H1 (cell line): ENCODE results near the gene SHANK1.

Experiments used
- CBX8 ChIP-seq: fragments of 300-800, 300-1000 bp; sonication (generic); IDR thresholded peaks from 2 replicates; pipeline ENCODE4 v1.7.1; 2016; ENCODE audit warnings: low read depth, low read length, borderline replicate concordance
- CHD2 ChIP-seq: IDR thresholded peaks from 2 replicates; pipeline ENCODE4 v1.6.1; 2012; ENCODE audit warnings: low read length, improper control_type of control experiment
- EP300 ChIP-seq, 2 experiments: IDR thresholded peaks; 1 replicate in 1 of 2; 2 replicates in 1 of 2; pipeline ENCODE4 v1.6.1; 2011 to 2012; ENCODE audit warnings: low read depth in 2 of 2, low read length in 2 of 2, mild to moderate bottlenecking in 2 of 2, borderline replicate concordance in 1 of 2, inconsistent platforms in 1 of 2, moderate library complexity in 1 of 2
- EZH2 ChIP-seq: fragments of 200-600 bp; sonication (generic); IDR thresholded peaks from 2 replicates; pipeline ENCODE4 v1.7.1; 2012; ENCODE audit warnings: low read depth, mild to moderate bottlenecking, moderate library complexity, low read length, inconsistent platforms; ENCODE audit not compliant: severe bottlenecking
- GABPA ChIP-seq: IDR thresholded peaks from 2 replicates; pipeline ENCODE4 v1.6.1; 2011; ENCODE audit warnings: mild to moderate bottlenecking, low read length, moderate library complexity, borderline replicate concordance; ENCODE audit not compliant: insufficient read depth
- RAD21 ChIP-seq, 2 experiments: IDR thresholded peaks in 1 of 2; conservative IDR thresholded peaks in 1 of 2; 2 replicates each; pipeline ENCODE4 v1.6.1; 2011; ENCODE audit warnings: low read depth in 2 of 2, low read length in 2 of 2, improper control_type of control experiment in 1 of 2, inconsistent platforms in 1 of 2, mild to moderate bottlenecking in 1 of 2, moderate library complexity in 1 of 2
- TAF7 ChIP-seq: optimal IDR thresholded peaks from 2 replicates; pipeline ENCODE3; 2011; ENCODE audit warnings: low read depth, mild to moderate bottlenecking, inconsistent platforms, low read length, moderate library complexity, borderline replicate concordance
- YY1 ChIP-seq: IDR thresholded peaks from 2 replicates; pipeline ENCODE4 v1.6.1; 2011; ENCODE audit warnings: low read depth, mild to moderate bottlenecking, low read length
- TF ChIP-seq, protein P1 (sequence below), 3 experiments: IDR thresholded peaks; 1 replicate in 2 of 3; 2 replicates in 1 of 3; pipeline versions ENCODE4 v1.5.1 to v1.6.1; 2011; ENCODE audit warnings: low read length in 3 of 3, mild to moderate bottlenecking in 3 of 3, inconsistent platforms in 2 of 3, low read depth in 1 of 3, moderate library complexity in 1 of 3; ENCODE audit not compliant: insufficient read depth in 1 of 3; ENCODE audit errors: control extremely low read depth in 1 of 3

DNA sequence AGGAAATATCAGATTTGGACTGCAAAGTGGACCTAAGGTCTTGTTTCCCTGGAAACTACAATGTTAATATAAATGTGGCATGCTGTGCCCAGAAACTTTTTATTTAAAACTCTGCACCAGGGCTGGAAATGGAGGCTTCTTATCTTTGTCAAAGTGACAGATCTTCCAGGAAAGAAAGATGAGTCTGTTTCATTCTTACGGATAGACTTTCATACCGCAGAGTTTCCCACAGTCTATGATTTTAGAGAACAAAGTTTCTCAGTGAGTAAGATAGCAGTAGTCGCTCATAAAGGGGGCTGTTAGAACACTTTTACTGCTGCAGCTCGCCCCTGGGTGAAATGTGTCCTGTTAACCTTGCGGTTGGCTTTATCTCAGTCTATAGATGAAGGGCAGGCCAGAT lies 10.3 kb upstream of the SHANK1 start:
- TF ChIP-seq YY1 (no peak), RAD21 (IDR thresholded peaks at IDR 0.05 in 1 of 2, conservative IDR thresholded peaks at IDR 0.05 in 1 of 2; ENCODE audit: low read depth in 2 of 2, low read length in 2 of 2) (no peak), EP300 (IDR thresholded peaks at IDR 0.05; ENCODE audit: borderline replicate concordance in 1 of 2, low read depth in 2 of 2, low read length in 2 of 2) (no peak), CBX8 (no peak), GABPA (no peak), EZH2 (no peak), CHD2 (no peak), TAF7 (no peak)
- TF ChIP-seq, protein P1, sequence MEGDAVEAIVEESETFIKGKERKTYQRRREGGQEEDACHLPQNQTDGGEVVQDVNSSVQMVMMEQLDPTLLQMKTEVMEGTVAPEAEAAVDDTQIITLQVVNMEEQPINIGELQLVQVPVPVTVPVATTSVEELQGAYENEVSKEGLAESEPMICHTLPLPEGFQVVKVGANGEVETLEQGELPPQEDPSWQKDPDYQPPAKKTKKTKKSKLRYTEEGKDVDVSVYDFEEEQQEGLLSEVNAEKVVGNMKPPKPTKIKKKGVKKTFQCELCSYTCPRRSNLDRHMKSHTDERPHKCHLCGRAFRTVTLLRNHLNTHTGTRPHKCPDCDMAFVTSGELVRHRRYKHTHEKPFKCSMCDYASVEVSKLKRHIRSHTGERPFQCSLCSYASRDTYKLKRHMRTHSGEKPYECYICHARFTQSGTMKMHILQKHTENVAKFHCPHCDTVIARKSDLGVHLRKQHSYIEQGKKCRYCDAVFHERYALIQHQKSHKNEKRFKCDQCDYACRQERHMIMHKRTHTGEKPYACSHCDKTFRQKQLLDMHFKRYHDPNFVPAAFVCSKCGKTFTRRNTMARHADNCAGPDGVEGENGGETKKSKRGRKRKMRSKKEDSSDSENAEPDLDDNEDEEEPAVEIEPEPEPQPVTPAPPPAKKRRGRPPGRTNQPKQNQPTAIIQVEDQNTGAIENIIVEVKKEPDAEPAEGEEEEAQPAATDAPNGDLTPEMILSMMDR (IDR thresholded peaks at IDR 0.05; ENCODE audit: control extremely low read depth in 1 of 3, insufficient read depth in 1 of 3, low read depth in 1 of 3, low read length in 3 of 3), result no peak
